SU-DHL-6 (cell line): Measurements from ENCODE around the gene PSEN2.

Experiments
- CTCF ChIP-seq: fragments of 200-600 bp; sonication (generic); IDR thresholded peaks from one replicate; pipeline ENCODE4 v1.5.1; 2017; ENCODE audit warnings: antibody characterized with exemption, mild to moderate bottlenecking, low read length, moderate library complexity; ENCODE audit not compliant: insufficient read depth, poor library complexity, severe bottlenecking
- EZH2phosphoT487 ChIP-seq: fragments of 200-600 bp; sonication (generic), shearing (Covaris generic); conservative IDR thresholded peaks from 2 replicates; pipeline ENCODE4 v1.6.1; 2018; ENCODE audit warnings: mild to moderate bottlenecking, antibody characterized with exemption, low read length, moderate library complexity, mixed read lengths

GRCh38 chr1:226902601-226903000, 32.2 kb downstream of the PSEN2 start:
- TF ChIP-seq CTCF: no peak
- no peak for TF ChIP-seq EZH2phosphoT487
